Measurements from ENCODE around the gene STRA6. TPM values are rescaled to one million over a fixed set of nuclear protein-coding genes. Genes with fewer than 3 reads are reported as not detected.

The STRA6 gene
- total RNA-seq, 1 experiment from 2014 or later: 8.4 TPM

DNA sequence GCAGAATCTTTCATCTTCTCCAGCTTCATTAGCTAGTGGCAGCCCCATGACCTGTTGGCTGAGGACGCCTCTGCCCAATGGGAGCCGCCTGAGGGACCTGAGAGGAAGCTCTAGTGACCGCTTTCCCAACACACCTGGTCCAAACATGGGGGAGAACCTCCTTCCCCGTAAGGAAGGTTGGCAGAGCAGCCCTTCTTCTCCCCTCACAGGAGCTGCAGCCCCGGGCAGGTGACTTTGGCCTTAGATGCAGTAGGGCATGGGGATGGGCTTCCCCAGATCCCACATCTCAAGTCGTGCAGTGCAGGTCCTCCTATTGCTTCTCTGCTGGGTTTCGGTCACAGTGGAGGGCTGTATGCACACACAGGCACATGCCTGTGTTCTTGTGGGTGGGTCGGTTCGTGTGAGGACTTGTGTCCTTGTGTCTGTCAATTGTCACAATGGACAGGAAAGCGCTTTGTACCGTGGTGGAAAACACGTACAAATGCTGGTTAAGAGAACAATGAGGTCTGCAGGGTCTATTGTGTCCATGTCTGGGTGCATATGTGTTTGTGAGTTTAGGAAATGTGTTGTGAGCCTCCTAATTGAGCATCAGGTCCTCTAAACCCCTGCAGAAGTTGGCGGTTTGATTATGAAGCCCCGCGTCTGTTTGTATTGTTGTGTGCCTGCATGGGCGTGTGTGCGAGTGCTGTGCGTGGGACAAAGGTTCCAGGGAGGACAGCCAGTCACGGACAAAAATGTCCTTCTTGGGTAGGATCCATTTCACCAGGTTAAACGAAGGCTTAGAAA, 70.8 kb downstream of the STRA6 start:
- no TSS peak for BruUV-seq (replicated peaks)
- H3K9me3 Mint-ChIP-seq (ENCODE audit: low read depth, unreplicated experiment): no peaks in the 10 kb centered on the region
- intact Hi-C loops (cut with micrococcal nuclease; ENCODE audit: unreplicated experiment): no loop called here
- peaks cover 4% of the 10 kb centered on the region for H3K36me3 Mint-ChIP-seq (ENCODE audit: insufficient read depth, unreplicated experiment)
- H3K27me3 Mint-ChIP-seq (ENCODE audit: unreplicated experiment): peaks cover 60% of the 10 kb centered on the region
- no peak overlapping the region for H3K27ac Mint-ChIP-seq (ENCODE audit: unreplicated experiment)
- TF ChIP-seq, protein P1, sequence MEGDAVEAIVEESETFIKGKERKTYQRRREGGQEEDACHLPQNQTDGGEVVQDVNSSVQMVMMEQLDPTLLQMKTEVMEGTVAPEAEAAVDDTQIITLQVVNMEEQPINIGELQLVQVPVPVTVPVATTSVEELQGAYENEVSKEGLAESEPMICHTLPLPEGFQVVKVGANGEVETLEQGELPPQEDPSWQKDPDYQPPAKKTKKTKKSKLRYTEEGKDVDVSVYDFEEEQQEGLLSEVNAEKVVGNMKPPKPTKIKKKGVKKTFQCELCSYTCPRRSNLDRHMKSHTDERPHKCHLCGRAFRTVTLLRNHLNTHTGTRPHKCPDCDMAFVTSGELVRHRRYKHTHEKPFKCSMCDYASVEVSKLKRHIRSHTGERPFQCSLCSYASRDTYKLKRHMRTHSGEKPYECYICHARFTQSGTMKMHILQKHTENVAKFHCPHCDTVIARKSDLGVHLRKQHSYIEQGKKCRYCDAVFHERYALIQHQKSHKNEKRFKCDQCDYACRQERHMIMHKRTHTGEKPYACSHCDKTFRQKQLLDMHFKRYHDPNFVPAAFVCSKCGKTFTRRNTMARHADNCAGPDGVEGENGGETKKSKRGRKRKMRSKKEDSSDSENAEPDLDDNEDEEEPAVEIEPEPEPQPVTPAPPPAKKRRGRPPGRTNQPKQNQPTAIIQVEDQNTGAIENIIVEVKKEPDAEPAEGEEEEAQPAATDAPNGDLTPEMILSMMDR (IDR thresholded peaks at IDR 0.05; ENCODE audit: unreplicated experiment): no peak
- no peak overlapping the region for H3K4me3 Mint-ChIP-seq (ENCODE audit: low read depth, unreplicated experiment)
- CTCF ChIA-PET: interaction anchor here (1.0 kb wide), 1 partner anchor 25 kb away, joined by 3 read pairs; no protein-coding TSS in a partner anchor
- H3K4me1 Mint-ChIP-seq (ENCODE audit: low read depth, unreplicated experiment): no peaks in the 10 kb centered on the region
- no peak for DNase-seq

DNA sequence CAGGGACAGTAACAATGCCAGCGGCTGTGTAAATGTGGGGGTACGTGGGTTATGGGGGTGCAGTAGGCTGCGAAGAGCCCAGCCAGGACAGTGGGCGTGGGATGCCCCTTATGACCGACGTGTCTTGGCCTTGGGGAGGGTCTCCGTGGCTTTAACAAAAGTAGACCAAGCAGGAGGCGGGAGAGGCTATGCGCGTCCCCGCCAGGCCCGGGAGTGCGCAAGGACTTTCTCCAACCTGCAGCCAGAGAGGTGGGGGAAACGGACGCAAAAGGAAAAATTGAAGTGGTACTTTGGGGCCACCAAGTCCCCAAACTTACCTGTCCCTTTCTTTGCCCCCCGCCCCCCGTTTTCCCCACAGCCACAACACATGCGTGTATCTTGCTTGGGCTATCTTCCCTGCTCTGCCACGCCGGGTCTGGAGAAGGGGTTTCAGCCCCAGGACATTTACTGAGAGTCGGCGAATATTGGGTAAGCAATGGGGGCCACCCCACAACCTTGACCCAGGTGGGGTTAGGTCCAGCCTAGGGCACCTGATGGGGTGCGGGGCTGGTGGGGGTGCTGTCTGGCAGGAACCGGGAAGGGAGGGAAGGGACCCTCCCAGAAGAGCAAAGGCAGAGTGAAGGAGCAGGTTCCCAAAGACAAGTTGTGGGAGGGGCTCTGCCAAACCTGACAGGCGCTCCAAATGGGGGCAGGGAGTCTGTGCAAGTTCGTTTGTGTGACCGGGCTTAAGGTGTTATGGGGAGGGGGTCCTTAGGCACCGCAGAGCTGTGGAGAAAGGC, 71.5 kb downstream of the STRA6 start:
- H3K27me3 Mint-ChIP-seq (ENCODE audit: unreplicated experiment): peaks cover 62% of the 10 kb centered on the region
- H3K4me3 Mint-ChIP-seq (ENCODE audit: low read depth, unreplicated experiment): no peak overlapping the region
- no peak for DNase-seq
- no peak overlapping the region for H3K27ac Mint-ChIP-seq (ENCODE audit: unreplicated experiment)
- intact Hi-C loops (cut with micrococcal nuclease; ENCODE audit: unreplicated experiment): no loop called here
- no TSS peak for BruUV-seq (replicated peaks)
- no peaks in the 10 kb centered on the region for H3K4me1 Mint-ChIP-seq (ENCODE audit: low read depth, unreplicated experiment)
- H3K36me3 Mint-ChIP-seq (ENCODE audit: insufficient read depth, unreplicated experiment): no peaks in the 10 kb centered on the region
- TF ChIP-seq, protein P1 (IDR thresholded peaks at IDR 0.05; ENCODE audit: unreplicated experiment): no peak
- no peaks in the 10 kb centered on the region for H3K9me3 Mint-ChIP-seq (ENCODE audit: low read depth, unreplicated experiment)
- CTCF ChIA-PET: interaction anchor here (3.4 kb wide), 1 partner anchor 177 kb away, joined by 29 read pairs; no protein-coding TSS in a partner anchor

DNA sequence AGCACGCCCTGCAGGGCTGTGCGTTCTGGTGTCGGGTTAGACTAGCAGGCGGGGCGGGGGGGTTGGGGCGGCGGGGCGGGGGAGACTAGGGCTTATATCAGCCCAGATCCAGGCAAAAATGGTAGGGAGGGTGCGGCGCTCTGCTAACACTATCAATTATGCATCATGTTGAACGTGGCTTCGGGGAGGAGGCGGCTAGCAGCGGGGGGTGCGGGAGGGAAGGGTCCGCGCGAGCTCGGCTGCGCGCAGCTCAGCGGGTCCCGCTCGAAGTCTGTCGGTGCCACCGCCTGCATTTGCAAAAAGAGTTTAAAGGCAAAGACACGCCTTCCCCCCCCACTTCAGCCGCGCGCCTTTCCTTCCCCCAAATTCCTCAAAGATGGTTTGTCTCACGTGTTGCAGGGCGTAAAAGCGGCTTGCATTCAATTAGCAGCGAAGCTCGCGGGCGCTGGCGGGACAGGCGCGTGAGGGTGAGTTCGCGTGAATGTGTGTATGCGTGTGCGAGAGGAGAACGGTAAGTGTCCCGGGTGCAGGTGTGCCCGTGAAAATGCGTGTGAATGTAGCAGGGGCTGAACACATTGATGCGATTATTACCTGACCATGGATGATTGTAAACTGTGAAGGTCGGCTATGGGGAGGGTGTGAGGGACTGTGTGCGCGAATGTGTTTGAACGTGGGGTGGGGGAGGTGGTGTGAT, 72.3 kb downstream of the STRA6 start, which contains the start of gene ISLR2:
Gene ISLR2, plus strand, starts transcription at position 432 of the 694 bp plus-strand sequence. CDS start 2,169 bp downstream, outside the sequence.
- Mint-ChIP-seq H3K36me3 (ENCODE audit: insufficient read depth, unreplicated experiment) (no peaks in the 10 kb centered on the region), H3K27ac (ENCODE audit: unreplicated experiment) (no peak within 1 kb of the TSS), H3K4me3 (ENCODE audit: low read depth, unreplicated experiment) (no peak within 1 kb of the TSS)

More for the DNA sequence above, 72.3 kb downstream of the STRA6 start, which contains the start of gene ISLR2:
- CTCF ChIA-PET: interaction anchor here (3.4 kb wide), 1 partner anchor 177 kb away, joined by 29 read pairs; no protein-coding TSS in a partner anchor
- no TSS peak for BruUV-seq (replicated peaks)
- peaks cover 69% of the 10 kb centered on the region for H3K27me3 Mint-ChIP-seq (ENCODE audit: unreplicated experiment)
- H3K4me1 Mint-ChIP-seq (ENCODE audit: low read depth, unreplicated experiment): no peaks in the 10 kb centered on the region
- DNase-seq: no peak
- H3K9me3 Mint-ChIP-seq (ENCODE audit: low read depth, unreplicated experiment): no peaks in the 10 kb centered on the region
- intact Hi-C loops (cut with micrococcal nuclease; ENCODE audit: unreplicated experiment): no loop called here
- TF ChIP-seq, protein P1 (IDR thresholded peaks at IDR 0.05; ENCODE audit: unreplicated experiment): no peak
